HT-29 (cell line): ENCODE results near the gene TH. TPM values are rescaled to one million over a fixed set of nuclear protein-coding genes. Genes with fewer than 3 reads are reported as not detected.
A peak's percentile ranks its signal among the peaks of the same experiment; 100 is the strongest.
"Not testable (repeated sequence)": the region's sequence is repeated elsewhere in the genome, so short reads cannot be mapped to it uniquely, and the experiment has no call there.

Source experiments
- DNase-seq: peaks from one replicate; pipeline ENCODE4 v3.0.0-alpha.2; 2015; ENCODE audit warnings: low spot score
- total RNA-seq: library from RNA; depleted of rRNA; stranded (reverse); fragments of >200 nt; shearing (Covaris generic); gene quantifications from 2 replicates; pipeline ENCODE4 v1.2.3, GENCODE V29; 2014

TH gene
- total RNA-seq, 1 experiment from 2014 or later = 1.8 TPM

DNA sequence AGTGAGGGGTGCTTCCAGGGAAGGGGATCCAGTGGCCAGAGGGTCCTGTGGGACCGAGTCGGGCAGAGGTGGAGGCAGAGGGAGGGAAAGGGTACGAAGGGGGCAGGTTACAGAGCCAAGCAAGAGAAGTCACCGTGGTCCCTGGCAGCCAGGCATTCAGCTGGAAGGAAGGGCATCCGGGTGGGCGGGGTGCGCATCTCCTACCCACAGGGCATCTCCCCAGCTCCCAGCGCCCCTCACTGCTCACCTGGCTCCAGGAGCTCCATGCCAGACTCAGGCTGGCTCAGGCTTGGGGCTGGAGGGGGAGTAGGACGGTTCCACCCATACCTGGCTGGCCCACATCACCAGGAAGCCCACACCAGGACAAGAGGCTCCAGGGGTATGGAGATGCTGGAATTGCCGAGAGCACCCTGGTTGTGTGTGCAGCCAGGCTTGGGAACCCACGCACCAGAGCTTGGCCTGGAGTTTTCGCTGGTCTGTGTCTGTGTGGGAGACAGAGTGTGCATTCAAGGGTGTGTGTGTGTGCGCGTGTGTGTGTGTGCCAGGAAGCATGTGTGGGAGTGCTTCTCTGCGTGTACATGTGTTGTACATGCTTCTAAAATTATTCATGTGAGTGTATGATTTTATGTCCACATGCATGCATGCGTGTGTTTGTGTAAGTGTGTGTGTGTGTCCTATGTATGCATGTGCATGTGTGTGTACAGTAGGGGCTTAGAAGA, 6.6 kb upstream of the TH start:
- DNase-seq = not testable (repeated sequence)

GRCh38 chr11:2177076-2177475, 5.5 kb upstream of the TH start:
- DNase-seq = no peak

DNA sequence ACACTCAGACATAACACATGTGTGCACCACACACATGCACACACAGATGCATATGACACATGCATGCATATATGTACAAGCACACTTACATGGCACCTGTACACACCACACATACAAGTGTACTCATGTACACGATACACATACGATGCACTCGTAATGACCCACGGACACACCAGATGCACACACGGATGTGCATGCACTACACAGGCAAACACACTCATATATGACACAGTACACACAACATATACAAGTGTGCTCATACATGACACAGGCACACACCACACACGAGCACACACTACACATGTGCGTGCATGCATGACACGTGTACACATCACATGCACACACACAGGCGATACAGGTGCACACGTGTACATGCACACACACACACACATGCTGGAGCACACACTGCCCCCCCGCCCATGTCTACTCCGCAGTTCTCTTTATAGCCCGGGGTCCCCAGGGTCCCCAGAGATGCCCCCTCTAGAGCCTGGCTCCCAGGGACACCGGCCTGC, 4.8 kb upstream of the TH start:
- no peak for DNase-seq

- DNase-seq = no peak
Measured at GRCh38 chr11:2175659-2176058, 4.0 kb upstream of the TH start.

DNA sequence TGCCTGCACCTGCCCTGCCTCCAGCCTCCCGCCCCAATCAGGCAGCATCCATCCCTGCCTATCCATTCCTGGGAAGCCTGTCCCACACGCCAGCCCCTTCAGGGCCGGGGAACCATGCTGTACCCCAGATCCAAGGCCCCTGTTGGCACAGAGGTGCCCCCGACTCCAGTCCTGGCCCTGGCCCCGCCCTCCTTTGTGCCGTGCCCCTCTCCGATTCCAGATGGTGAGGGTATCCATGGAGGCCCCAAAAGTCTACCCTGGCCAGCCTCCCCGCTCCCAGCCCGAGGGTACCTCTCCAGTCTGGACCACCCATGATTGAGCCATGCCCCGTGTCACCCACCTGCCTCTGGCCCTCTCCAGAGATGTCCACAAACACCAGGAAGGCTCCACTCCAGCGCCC, 2.7 kb upstream of the TH start:
- DNase-seq = no peak

- no peak for DNase-seq
Measured at GRCh38 chr11:2173761-2174160, 2.1 kb upstream of the TH start.

- DNase-seq = no peak
Measured at GRCh38 chr11:2173150-2173693, 1.6 kb upstream of the TH start.

DNA sequence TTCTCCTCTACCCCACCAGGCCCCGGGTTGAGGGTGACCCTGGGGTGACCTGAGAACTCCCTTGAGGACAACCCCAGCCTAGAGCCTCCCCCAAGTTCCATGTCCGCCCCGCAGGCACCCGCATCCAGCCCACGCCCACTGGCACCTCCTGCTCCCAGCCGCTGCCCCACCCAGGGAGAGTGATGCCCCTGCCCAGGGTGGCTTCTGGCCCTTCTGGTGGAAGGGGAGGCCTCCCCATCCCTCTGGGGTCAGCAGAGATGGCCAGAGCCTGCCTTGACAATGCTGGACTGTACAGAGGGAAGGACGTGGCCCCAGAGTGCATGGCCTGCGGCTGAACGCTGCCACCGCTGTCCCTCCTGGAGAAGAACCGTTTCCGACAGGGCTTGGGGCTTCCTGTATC, 1.1 kb upstream of the TH start:
- no peak for DNase-seq

GRCh38 chr11:2169626-2170570, 1.7 kb downstream of the TH start:
- DNase-seq = no peak

DNA sequence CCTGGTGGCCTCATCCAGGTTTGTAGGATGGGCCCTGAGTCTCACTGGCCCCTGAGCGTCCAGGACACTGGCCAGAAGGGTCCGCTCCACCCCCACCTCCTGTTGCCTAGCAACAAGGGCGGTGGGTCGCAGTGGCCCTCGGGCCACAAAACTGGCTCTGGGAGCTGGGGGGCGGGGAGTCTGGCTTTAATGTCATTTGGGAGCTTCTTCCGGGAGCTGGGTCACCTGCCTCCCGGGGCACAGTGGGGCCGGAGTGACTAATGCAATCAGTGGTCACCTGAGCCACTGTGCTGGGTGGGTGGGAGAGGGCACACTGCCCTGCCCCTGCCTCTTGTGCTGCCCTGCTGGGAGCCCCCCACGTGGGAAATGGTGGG, 2.6 kb downstream of the TH start:
- DNase-seq = peak; percentile 28

GRCh38 chr11:2168286-2169004, 3.2 kb downstream of the TH start:
- DNase-seq = peak; percentile 22

DNA sequence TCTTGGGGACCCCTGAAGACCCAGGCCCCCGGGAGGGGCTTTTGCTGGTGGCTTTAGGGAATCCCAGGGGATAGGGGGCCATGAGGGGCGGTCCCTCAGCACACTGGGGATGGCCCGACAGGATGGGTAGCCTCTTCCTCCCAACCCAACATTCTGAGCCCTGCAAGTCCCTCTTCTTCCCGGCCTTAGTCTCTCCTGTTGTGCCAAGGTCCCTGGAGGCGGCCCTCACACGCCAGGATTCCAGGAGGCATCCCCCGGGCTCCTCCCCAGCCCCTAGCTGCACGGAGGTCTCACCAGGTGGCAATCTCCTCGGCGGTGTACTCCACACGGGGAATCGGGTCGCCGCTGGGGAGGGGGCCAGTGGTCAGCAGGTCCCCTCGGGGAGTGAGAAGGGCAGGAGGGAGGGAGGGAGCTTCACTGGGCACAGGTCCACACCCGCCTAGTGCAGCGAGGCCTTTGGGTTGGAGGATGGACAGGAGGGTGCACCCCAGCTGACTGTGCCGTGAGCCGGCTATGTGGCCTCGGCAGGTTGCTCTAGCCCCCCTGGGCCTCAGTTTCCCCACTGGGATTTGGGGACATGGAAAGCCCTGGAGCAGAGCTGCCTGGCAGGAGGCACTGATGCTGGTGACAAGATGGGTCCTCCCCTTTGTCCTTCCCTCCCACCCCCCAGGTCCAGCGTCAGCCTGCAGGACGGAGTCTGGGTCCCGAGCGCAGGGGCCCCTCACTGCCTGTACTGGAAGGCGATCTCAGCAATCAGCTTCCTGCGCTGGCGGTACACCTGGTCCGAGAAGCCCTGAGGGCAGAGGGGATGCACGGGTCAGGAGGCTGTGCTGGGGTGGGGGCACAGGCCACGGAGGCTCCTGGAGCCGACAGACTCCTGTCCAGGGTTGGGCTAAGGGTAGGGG, 4.2 kb downstream of the TH start:
- no peak for DNase-seq

DNA sequence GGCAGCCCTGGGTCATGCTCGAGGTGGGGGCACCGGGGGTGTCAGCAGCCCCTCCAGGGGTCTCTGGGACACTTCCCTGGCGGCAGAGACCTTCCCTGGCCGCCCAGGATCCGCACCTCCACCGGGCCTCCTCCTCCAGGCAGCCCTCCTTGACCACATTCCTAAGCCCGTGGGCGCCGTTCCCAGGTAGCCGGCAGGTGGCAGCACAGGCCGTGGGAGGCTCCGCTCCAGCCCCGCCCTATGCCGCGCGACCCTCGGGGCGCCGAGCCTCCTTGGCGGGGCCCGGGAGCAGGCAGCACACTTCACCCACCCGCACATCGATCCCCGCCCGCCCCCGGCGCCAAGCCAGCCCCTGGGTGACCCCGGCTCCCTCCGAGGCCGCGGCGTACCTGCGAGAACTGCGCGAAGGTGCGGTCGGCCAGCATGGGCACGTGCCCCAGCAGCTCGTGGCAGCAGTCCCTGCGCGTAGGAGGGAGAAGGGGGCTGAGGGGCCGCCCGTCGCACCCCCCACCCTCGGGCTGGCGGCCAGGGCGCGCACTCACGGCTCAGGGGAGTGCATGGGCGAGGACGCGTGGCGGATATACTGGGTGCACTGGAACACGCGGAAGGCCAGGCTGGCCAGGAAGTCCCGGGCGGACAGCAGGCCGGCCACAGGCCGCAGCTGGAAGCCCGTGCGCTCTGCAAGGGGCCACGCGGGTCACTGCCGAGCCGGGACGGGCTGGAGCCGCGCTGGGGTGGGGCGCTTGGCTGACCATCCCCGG, 5.3 kb downstream of the TH start:
- peak; percentile 60 for DNase-seq

GRCh38 chr11:2165571-2165970, 6.0 kb downstream of the TH start:
- DNase-seq = no peak

DNA sequence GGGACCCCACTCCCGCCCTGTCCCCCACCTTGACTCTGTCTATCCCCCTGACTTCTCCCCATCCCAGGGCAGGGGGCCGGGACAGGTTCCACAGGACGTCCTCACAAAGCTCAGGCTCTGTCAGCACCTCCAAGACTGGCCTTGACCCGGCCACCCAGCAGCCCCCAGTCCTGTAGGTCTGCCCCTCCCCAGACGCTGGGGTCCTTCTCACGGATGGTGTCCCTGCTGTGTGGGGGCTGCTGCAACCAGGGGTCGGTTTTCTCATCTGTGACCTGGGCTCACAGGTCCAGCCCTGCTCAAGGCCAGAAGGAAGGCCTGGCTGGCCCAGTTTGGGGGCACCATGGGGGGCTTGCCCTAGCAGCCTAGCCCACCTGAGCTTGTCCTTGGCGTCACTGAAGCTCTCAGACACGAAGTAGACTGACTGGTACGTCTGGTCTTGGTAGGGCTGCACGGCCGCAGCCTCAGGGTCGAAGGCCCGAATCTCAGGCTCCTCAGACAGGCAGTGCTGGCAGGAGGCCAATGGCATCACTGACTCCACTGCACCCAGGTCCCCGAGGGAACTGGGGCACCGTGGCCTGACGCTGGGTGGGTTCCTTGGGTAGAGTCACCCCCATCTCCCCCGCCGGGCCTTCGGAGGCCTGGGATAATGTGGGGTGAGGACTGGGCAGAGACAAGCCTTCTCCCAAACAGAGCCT, 6.6 kb downstream of the TH start:
- DNase-seq = no peak

- no peak for DNase-seq
Measured at GRCh38 chr11:2164081-2164480, 7.5 kb downstream of the TH start.

- no peak for DNase-seq
Measured at GRCh38 chr11:2163428-2163978, 8.1 kb downstream of the TH start.

- no peak for DNase-seq
Measured at GRCh38 chr11:2160736-2161259, 10.8 kb downstream of the TH start, which contains the start of gene INS. TSS of gene INS (minus strand) at chr11:2161209. CDS start at chr11:2160971, 238 bp downstream.
